AG10803 (cell line): ENCODE results near the gene MXRA5.

ENCODE experiments used
- DNase-seq: peaks from one replicate; pipeline ENCODE4 v3.0.0; 2010; ENCODE audit warnings: low read depth
- H3K4me3 ChIP-seq: 2 replicates; pipeline ENCODE4 v1.5.1; 2011; ENCODE audit warnings: mild to moderate bottlenecking, low read length, control low read depth
- CTCF ChIP-seq: conservative IDR thresholded peaks from 2 replicates; pipeline ENCODE4 v1.5.1; 2011; ENCODE audit warnings: mild to moderate bottlenecking, low read length, control low read depth, inconsistent platforms

MXRA5 gene, protein sequence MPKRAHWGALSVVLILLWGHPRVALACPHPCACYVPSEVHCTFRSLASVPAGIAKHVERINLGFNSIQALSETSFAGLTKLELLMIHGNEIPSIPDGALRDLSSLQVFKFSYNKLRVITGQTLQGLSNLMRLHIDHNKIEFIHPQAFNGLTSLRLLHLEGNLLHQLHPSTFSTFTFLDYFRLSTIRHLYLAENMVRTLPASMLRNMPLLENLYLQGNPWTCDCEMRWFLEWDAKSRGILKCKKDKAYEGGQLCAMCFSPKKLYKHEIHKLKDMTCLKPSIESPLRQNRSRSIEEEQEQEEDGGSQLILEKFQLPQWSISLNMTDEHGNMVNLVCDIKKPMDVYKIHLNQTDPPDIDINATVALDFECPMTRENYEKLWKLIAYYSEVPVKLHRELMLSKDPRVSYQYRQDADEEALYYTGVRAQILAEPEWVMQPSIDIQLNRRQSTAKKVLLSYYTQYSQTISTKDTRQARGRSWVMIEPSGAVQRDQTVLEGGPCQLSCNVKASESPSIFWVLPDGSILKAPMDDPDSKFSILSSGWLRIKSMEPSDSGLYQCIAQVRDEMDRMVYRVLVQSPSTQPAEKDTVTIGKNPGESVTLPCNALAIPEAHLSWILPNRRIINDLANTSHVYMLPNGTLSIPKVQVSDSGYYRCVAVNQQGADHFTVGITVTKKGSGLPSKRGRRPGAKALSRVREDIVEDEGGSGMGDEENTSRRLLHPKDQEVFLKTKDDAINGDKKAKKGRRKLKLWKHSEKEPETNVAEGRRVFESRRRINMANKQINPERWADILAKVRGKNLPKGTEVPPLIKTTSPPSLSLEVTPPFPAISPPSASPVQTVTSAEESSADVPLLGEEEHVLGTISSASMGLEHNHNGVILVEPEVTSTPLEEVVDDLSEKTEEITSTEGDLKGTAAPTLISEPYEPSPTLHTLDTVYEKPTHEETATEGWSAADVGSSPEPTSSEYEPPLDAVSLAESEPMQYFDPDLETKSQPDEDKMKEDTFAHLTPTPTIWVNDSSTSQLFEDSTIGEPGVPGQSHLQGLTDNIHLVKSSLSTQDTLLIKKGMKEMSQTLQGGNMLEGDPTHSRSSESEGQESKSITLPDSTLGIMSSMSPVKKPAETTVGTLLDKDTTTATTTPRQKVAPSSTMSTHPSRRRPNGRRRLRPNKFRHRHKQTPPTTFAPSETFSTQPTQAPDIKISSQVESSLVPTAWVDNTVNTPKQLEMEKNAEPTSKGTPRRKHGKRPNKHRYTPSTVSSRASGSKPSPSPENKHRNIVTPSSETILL (N-terminal part only)

GRCh38 chrX:3346501-3347259 lies at the start of gene MXRA5:
Gene MXRA5, minus strand, starts transcription at chrX:3346652. Its CDS starts 2,819 bp downstream, at chrX:3343833.
- H3K4me3 ChIP-seq = peak within 1 kb of the TSS; percentile 74
- DNase-seq = peak; percentile 69
- no peak for TF ChIP-seq CTCF

DNA sequence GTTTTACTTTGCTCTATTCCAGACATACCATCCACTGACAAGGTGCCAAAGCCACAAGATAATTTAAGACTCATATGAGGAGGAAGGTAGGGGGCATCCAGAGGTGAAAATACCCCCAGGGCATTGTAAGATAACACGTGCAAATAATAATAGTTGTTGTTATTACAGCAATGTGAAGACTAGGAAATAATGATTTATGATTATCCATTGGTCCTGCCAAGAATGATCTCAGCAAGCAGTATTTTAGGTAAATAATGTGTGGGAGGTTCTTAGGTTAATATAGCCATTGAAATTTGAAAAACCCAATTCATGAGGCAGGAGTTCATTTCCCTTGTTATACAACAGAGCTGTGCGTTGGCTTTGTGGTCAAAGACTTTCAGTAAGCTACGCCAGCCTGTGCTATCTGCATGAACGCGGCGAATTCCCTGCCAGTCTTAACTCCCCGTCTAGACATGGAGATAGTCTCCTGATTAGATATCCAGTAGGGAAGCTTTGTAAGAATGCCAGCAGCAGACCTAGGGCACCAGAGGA lies 47.2 kb upstream of the MXRA5 start:
- H3K4me3 ChIP-seq = no peak overlapping the region
- peak; percentile 82 for DNase-seq
- no peak for TF ChIP-seq CTCF

GRCh38 chrX:3393178-3393577 lies 46.7 kb upstream of the MXRA5 start:
- TF ChIP-seq CTCF = no peak
- no peak for DNase-seq
- H3K4me3 ChIP-seq = no peak overlapping the region

GRCh38 chrX:3388457-3388856 lies 42.0 kb upstream of the MXRA5 start:
- H3K4me3 ChIP-seq = no peak overlapping the region
- no peak for DNase-seq
- no peak for TF ChIP-seq CTCF

DNA sequence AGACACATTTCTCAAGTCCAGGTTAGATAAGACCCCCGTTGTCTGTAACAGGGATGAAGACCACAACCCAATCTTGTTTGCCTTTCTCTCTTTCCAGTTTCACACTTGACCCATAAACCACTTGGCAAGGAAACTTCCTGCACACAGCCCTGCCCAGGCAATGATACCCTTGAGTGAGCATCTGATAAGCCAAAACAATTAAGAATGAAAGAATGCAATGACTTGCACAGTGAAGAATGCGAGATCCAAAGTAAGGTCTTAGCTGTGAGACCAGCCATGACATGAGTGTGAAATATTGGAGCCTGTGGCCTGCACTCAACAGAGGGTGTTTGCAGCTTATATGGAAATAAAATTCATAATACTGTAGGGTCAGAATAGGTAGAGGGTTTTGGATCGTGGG lies 37.9 kb upstream of the MXRA5 start:
- peak; percentile 40 for DNase-seq
- no peak for TF ChIP-seq CTCF

GRCh38 chrX:3380603-3381002 lies 34.2 kb upstream of the MXRA5 start:
- TF ChIP-seq CTCF = no peak
- no peak overlapping the region for H3K4me3 ChIP-seq
- no peak for DNase-seq

More for the DNA sequence above, 37.9 kb upstream of the MXRA5 start:
- no peak overlapping the region for H3K4me3 ChIP-seq
